Measurements from ENCODE around the gene ATP9B. TPM values are rescaled to one million over a fixed set of nuclear protein-coding genes. Genes with fewer than 3 reads are reported as not detected.

ATP9B gene
- total RNA-seq, 3 donors from 2014 or later (not counting 1 experiment from before 2014, with no cell fraction given): 66.0 to 78.9 (median 68.0) TPM

- H3K4me1 ChIP-seq (ENCODE audit: control insufficient read depth, insufficient read depth, low read length): peaks cover 3% of the 10 kb centered on the region
- H3K9me3 Mint-ChIP-seq: peaks cover 21 to 23% of the 10 kb centered on the region in 2 donors
- 89% methylated on average over 9 of the region's 9 CpGs for WGBS (ENCODE audit: insufficient coverage)
- no peak overlapping the region for H3K4me3 Mint-ChIP-seq
- H3K36me3 ChIP-seq (ENCODE audit: control insufficient read depth, insufficient read depth, low read length): no peaks in the 10 kb centered on the region
- no peaks in the 10 kb centered on the region for H3K9me3 ChIP-seq (ENCODE audit: control insufficient read depth, insufficient read depth, low read length)
- H3K27ac Mint-ChIP-seq: no peak overlapping the region
- no peak overlapping the region for H3K4me3 ChIP-seq (ENCODE audit: low read length)
- no peak for DNase-seq
- no peaks in the 10 kb centered on the region for H3K36me3 Mint-ChIP-seq
- TF ChIP-seq CTCF (IDR thresholded peaks at IDR 0.05): no peak
- H3K4me1 Mint-ChIP-seq: peaks cover 16 to 24% of the 10 kb centered on the region in 2 donors
- H3K27me3 ChIP-seq (ENCODE audit: control insufficient read depth, insufficient read depth, low read length): no peaks in the 10 kb centered on the region
- intact Hi-C loops (cut with micrococcal nuclease): loop anchor here (10.0 kb wide), 1 partner anchor 418 kb away; no protein-coding TSS in a partner anchor
- H3K27me3 Mint-ChIP-seq (ENCODE audit: low read depth in 2 of 2): peaks cover 8 to 21% of the 10 kb centered on the region in 2 donors
- no peak for ATAC-seq
- H3K27ac ChIP-seq (ENCODE audit: low read length): no peak overlapping the region
Measured at GRCh38 chr18:79062806-79063205, 6.4 kb upstream of the ATP9B start.

GRCh38 chr18:79064228-79064627 lies 5.0 kb upstream of the ATP9B start:
- DNase-seq (no peak), ATAC-seq (no peak)
- Mint-ChIP-seq H3K9me3 (peaks cover 21 to 23% of the 10 kb centered on the region in 2 donors), H3K4me1 (peaks cover 17 to 31% of the 10 kb centered on the region in 2 donors), H3K4me3 (no peak overlapping the region), H3K27ac (no peak overlapping the region), H3K36me3 (no peaks in the 10 kb centered on the region), H3K27me3 (ENCODE audit: low read depth in 2 of 2) (peaks cover 8 to 21% of the 10 kb centered on the region in 2 donors)
- Histone ChIP-seq H3K36me3 (ENCODE audit: control insufficient read depth, insufficient read depth, low read length) (no peaks in the 10 kb centered on the region), H3K4me3 (ENCODE audit: low read length) (no peak overlapping the region), H3K27me3 (ENCODE audit: control insufficient read depth, insufficient read depth, low read length) (no peaks in the 10 kb centered on the region), H3K27ac (ENCODE audit: low read length) (no peak overlapping the region), H3K9me3 (ENCODE audit: control insufficient read depth, insufficient read depth, low read length) (no peaks in the 10 kb centered on the region), H3K4me1 (ENCODE audit: control insufficient read depth, insufficient read depth, low read length) (peaks cover 11% of the 10 kb centered on the region)
- no peak for TF ChIP-seq CTCF (IDR thresholded peaks at IDR 0.05)
- 86% methylated on average over 5 of the region's 5 CpGs for WGBS (ENCODE audit: insufficient coverage)
- intact Hi-C loops (cut with micrococcal nuclease): loop anchor here (10.0 kb wide), 1 partner anchor 419 kb away; no protein-coding TSS in a partner anchor

GRCh38 chr18:79065802-79066201 lies 3.4 kb upstream of the ATP9B start:
- WGBS (ENCODE audit: insufficient coverage): 96% methylated on average over 2 of the region's 2 CpGs
- intact Hi-C loops (cut with micrococcal nuclease): loop anchor here (5.0 to 10.0 kb wide), 6 partner anchors 71 to 616 kb away; no protein-coding TSS in a partner anchor

More at GRCh38 chr18:79065802-79066201, 3.4 kb upstream of the ATP9B start:
- no peak overlapping the region for H3K27ac ChIP-seq (ENCODE audit: low read length)
- no peak for TF ChIP-seq CTCF (IDR thresholded peaks at IDR 0.05)
- H3K4me3 Mint-ChIP-seq: peak overlapping the region; percentile 3
- H3K27me3 ChIP-seq (ENCODE audit: control insufficient read depth, insufficient read depth, low read length): no peaks in the 10 kb centered on the region
- DNase-seq (no peak), ATAC-seq (no peak)
- H3K27ac Mint-ChIP-seq: peak overlapping the region; percentile 85 to 94
- no peak overlapping the region for H3K4me3 ChIP-seq (ENCODE audit: low read length)
- H3K27me3 Mint-ChIP-seq (ENCODE audit: low read depth in 2 of 2): peaks cover 0 to 19% of the 10 kb centered on the region in 2 donors
- H3K36me3 Mint-ChIP-seq: no peaks in the 10 kb centered on the region
- H3K9me3 Mint-ChIP-seq: peaks cover 21 to 23% of the 10 kb centered on the region in 2 donors
- no peaks in the 10 kb centered on the region for H3K36me3 ChIP-seq (ENCODE audit: control insufficient read depth, insufficient read depth, low read length)
- H3K9me3 ChIP-seq (ENCODE audit: control insufficient read depth, insufficient read depth, low read length): no peaks in the 10 kb centered on the region
- peaks cover 20 to 41% of the 10 kb centered on the region in 2 donors for H3K4me1 Mint-ChIP-seq
- peaks cover 11% of the 10 kb centered on the region for H3K4me1 ChIP-seq (ENCODE audit: control insufficient read depth, insufficient read depth, low read length)

All from natural killer cell (primary cell).